Upper lobe of right lung (tissue), 1 donor: Measurements from ENCODE around the gene EFTUD2. TPM values are rescaled to one million over a fixed set of nuclear protein-coding genes. Genes with fewer than 3 reads are reported as not detected.

Experiments
- ATAC-seq: fragments of 200-7000 bp; cut with Tn5 transposase; one replicate; pipeline ENCODE4 v1.9.1; 2020; ENCODE audit warnings: mild to moderate bottlenecking, moderate library complexity
- DNase-seq: peaks from one replicate; pipeline ENCODE4 v3.0.0-alpha.2; 2020
- H3K27ac ChIP-seq: fragments of 200-600 bp; one replicate; pipeline ENCODE4 v1.8.0; 2022
- H3K27me3 ChIP-seq: fragments of 200-600 bp; one replicate; pipeline ENCODE4 v1.8.0; 2022; ENCODE audit warnings: mild to moderate bottlenecking
- H3K36me3 ChIP-seq: fragments of 200-600 bp; one replicate; pipeline ENCODE4 v1.8.0; 2022
- H3K4me1 ChIP-seq: fragments of 200-600 bp; one replicate; pipeline ENCODE4 v1.8.0; 2022
- H3K4me3 ChIP-seq: fragments of 200-600 bp; one replicate; pipeline ENCODE4 v1.8.0; 2022; ENCODE audit warnings: mild to moderate bottlenecking
- H3K9me3 ChIP-seq: fragments of 200-600 bp; one replicate; pipeline ENCODE4 v1.8.0; 2022
- CTCF ChIP-seq: fragments of 200-600 bp; IDR thresholded peaks from one replicate; pipeline ENCODE4 v1.8.0; 2022; ENCODE audit warnings: antibody characterized with exemption
- intact Hi-C: fragments of 100-400 bp; cut with DNase I; formaldehyde crosslinking; loops from one replicate; pipeline ENCODE4 v1.11.0; 2022
- total RNA-seq: library from RNA; stranded (reverse); fragmentation: NEBNext Ultra II Directional; extraction: Animal tissue kit (Norgen Biotek cat#: 25700); gene quantifications from one replicate; pipeline ENCODE4 v1.2.1, GENCODE V29; 2021
- donor health status: DM: no; HTN: yes; CAD: no; lungs with severe emphysema.

The EFTUD2 gene
- total RNA-seq, 1 donor from 2014 or later, result 74.4 TPM

GRCh38 chr17:44912763-44913544 is 13.7 kb upstream of the EFTUD2 start:
- no peak overlapping the region for H3K27ac ChIP-seq
- intact Hi-C loops, result loop anchor here (10.0 kb wide), 1 partner anchor 202 kb away; no protein-coding TSS in a partner anchor
- ATAC-seq (no peak), DNase-seq (peak; percentile 40)
- no peaks in the 10 kb centered on the region for H3K9me3 ChIP-seq
- no peak overlapping the region for H3K4me3 ChIP-seq
- H3K4me1 ChIP-seq, result peaks cover 6% of the 10 kb centered on the region
- H3K27me3 ChIP-seq, result peaks cover 16% of the 10 kb centered on the region
- H3K36me3 ChIP-seq, result no peaks in the 10 kb centered on the region
- TF ChIP-seq CTCF, result no peak

- H3K4me1 ChIP-seq, result peaks cover 6% of the 10 kb centered on the region
- H3K36me3 ChIP-seq, result no peaks in the 10 kb centered on the region
- DNase-seq (peak; percentile 79), ATAC-seq (peak; percentile 78)
- no peaks in the 10 kb centered on the region for H3K9me3 ChIP-seq
- no peak overlapping the region for H3K27ac ChIP-seq
- intact Hi-C loops, result loop anchor here (10.0 kb wide), 1 partner anchor 203 kb away; no protein-coding TSS in a partner anchor
- peak overlapping the region; percentile 36 for H3K4me3 ChIP-seq
- peak; percentile 55 for TF ChIP-seq CTCF
- peaks cover 16% of the 10 kb centered on the region for H3K27me3 ChIP-seq
Observed at GRCh38 chr17:44911133-44912001, 12.1 kb upstream of the EFTUD2 start.

- DNase-seq, result no peak
- intact Hi-C loops, result loop anchor here (10.0 kb wide), 1 partner anchor 204 kb away; no protein-coding TSS in a partner anchor
- peaks cover 16% of the 10 kb centered on the region for H3K27me3 ChIP-seq
Observed at GRCh38 chr17:44910231-44911106, 11.2 kb upstream of the EFTUD2 start.

GRCh38 chr17:44909681-44910144 is 10.5 kb upstream of the EFTUD2 start:
- intact Hi-C loops, result loop anchor here (10.0 kb wide), 1 partner anchor 205 kb away; no protein-coding TSS in a partner anchor

More at GRCh38 chr17:44910231-44911106, 11.2 kb upstream of the EFTUD2 start:
- peaks cover 6% of the 10 kb centered on the region for H3K4me1 ChIP-seq
- H3K4me3 ChIP-seq, result no peak overlapping the region
- TF ChIP-seq CTCF, result no peak
- ATAC-seq, result no peak
- H3K36me3 ChIP-seq, result no peaks in the 10 kb centered on the region
- H3K27ac ChIP-seq, result no peak overlapping the region
- no peaks in the 10 kb centered on the region for H3K9me3 ChIP-seq

More at GRCh38 chr17:44909681-44910144, 10.5 kb upstream of the EFTUD2 start:
- no peak for ATAC-seq
- H3K36me3 ChIP-seq, result no peaks in the 10 kb centered on the region
- H3K4me1 ChIP-seq, result peaks cover 6% of the 10 kb centered on the region
- no peaks in the 10 kb centered on the region for H3K9me3 ChIP-seq
- no peak for DNase-seq
- TF ChIP-seq CTCF, result no peak
- H3K27me3 ChIP-seq, result peaks cover 16% of the 10 kb centered on the region
- H3K27ac ChIP-seq, result no peak overlapping the region
- no peak overlapping the region for H3K4me3 ChIP-seq
